ENCODE measurements around the gene CARD6.

- TF ChIP-seq CTCF (IDR thresholded peaks at IDR 0.05) (no peak), POLR2A (IDR thresholded peaks at IDR 0.05) (no peak)
Observed at GRCh38 chr5:40842351-40842750, 1.2 kb downstream of the CARD6 start.
